Skin epidermis (tissue), 12 donors: ENCODE results near the gene FAM9A.
"Not testable (repeated sequence)": the region's sequence is repeated elsewhere in the genome, so short reads cannot be mapped to it uniquely, and the experiment has no call there.

Source experiments
- H3K27ac ChIP-seq, 21 experiments: fragments of 200-600 bp; sonication (generic) in 11 of 21; one replicate each; pipeline ENCODE4 v1.5.0; 2020; ENCODE audit warnings: mild to moderate bottlenecking in 3 of 21, inconsistent platforms in 2 of 21, moderate library complexity in 2 of 21
- H3K4me3 ChIP-seq, 7 experiments: fragments of 200-600 bp; sonication (generic) in 2 of 7; one replicate each; pipeline ENCODE4 v1.5.0; 2020; ENCODE audit warnings: inconsistent platforms in 2 of 7, mild to moderate bottlenecking in 2 of 7, moderate library complexity in 1 of 7

FAM9A gene

GRCh38 chrX:8805974-8806373, 4.8 kb upstream of the FAM9A start:
- Histone ChIP-seq H3K4me3 (no peak overlapping the region), H3K27ac (no peak overlapping the region)

DNA sequence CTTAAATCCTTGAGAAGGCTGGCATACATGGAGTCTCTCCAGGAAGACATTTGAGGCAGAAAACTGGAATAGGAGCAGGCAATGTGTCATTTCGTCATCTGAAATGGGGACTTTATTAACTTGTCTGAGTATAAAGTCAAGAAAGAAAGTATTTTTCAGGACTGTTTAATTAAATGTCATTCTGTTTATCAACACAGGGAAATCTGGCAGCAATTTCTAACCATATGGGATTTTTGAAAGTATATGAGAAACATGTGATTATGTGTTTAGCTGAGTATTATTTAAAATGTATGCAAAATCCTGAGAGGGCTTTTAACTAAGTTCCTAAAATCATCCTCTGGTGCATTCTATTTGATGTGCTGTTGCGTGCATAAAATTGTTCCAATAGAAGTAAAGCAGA, 3.9 kb upstream of the FAM9A start:
- H3K4me3 ChIP-seq = no peak overlapping the region
- H3K27ac ChIP-seq = no peak overlapping the region

DNA sequence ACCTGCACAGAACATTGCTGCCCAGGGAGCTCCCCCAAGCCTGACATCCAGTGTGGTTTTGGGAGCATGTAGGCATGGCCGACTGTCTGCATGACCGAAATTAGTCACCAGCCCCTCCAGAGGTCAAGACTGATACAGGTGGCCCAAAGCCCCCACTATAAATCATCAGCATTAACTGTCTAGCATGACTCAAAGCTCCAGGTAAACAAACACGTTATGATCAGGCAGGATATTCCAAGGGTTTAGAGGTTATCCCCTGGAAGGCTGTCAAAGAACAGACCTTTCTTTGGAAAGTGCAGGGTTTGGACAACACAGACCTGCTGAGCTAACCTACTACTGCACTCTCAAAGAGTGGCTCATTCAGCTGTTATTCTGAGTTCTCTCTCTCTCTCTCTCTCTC, 2.1 kb upstream of the FAM9A start:
- H3K27ac ChIP-seq = no peak overlapping the region

DNA sequence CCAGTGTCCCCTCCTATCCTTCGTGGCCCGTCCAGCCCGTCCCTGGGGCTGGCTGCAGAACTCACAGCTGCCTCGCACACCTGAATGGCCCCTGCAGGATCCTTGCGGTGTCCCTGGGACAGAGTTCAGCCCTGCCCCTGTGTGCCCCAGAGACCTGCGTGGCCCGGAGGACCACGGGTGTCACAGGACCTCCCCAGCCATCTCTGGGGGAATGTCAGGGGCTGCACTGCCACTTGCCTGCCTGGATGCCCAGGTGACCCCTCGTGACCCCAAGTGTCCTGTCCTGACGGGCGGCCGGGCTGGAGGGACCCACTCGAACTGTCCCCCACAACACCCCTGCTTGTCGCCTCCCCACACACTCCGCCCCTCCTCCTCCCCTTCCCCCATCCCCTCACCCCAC, 832 bp downstream of the FAM9A start:
- not testable (repeated sequence) for H3K4me3 ChIP-seq, H3K27ac ChIP-seq

More for the DNA sequence above, 2.1 kb upstream of the FAM9A start:
- no peak overlapping the region for H3K4me3 ChIP-seq

- not testable (repeated sequence) for H3K4me3 ChIP-seq, H3K27ac ChIP-seq
These were observed 1.9 kb downstream of the FAM9A start for GRCh38 chrX:8799281-8799680.

- not testable (repeated sequence) for H3K27ac ChIP-seq, H3K4me3 ChIP-seq
These were observed 2.5 kb downstream of the FAM9A start for GRCh38 chrX:8798702-8799101.

DNA sequence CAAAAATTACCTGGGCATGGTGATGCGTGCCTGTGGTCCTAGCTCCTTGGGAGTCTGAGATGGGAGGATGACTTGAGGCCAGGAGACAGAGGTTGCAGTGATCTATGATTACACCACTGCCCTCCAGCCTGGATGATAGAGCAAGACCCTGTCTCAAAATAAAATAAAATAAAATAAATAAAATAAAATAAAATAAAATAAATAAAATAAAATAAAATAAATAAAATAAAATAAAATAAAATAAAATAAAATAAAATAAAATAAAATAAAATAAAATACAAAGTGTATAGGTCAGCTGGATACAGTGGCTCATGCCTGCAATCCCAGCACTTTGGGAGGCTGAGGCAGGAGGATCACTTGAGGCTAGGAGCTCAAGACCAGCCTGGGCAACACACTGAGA, 14.1 kb downstream of the FAM9A start:
- not testable (repeated sequence) for H3K27ac ChIP-seq

DNA sequence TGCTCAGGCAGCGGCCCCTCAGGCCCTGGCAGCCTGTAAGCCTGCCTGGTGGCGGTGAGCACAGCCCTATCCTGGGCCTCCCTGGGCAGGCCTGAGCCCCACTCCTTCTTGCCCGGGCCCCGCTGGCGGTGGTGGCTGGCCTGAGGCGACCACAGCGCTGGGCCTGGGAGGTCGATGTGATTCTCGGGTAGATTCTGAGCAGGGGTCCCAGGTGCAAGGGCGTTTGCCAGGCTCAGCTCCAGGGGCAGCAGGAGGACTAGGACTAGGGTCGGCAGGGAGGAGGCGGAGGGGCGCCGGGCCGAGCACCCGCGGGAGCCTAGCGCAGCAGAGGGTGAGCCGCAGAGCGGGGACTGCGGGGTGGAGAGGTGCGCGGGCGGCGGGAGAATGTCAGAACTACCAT, 17.0 kb downstream of the FAM9A start:
- Histone ChIP-seq H3K27ac (no peak overlapping the region), H3K4me3 (no peak overlapping the region)

More for the DNA sequence above, 14.1 kb downstream of the FAM9A start:
- not testable (repeated sequence) for H3K4me3 ChIP-seq

GRCh38 chrX:8783714-8784098, 17.5 kb downstream of the FAM9A start:
- Histone ChIP-seq H3K27ac (no peak overlapping the region), H3K4me3 (no peak overlapping the region)

GRCh38 chrX:8783097-8783713, 18.0 kb downstream of the FAM9A start:
- Histone ChIP-seq H3K4me3 (no peak overlapping the region), H3K27ac (no peak overlapping the region)

- Histone ChIP-seq H3K4me3 (no peak overlapping the region), H3K27ac (no peak overlapping the region)
These were observed 18.6 kb downstream of the FAM9A start for GRCh38 chrX:8782595-8782994.

GRCh38 chrX:8781921-8782320, 19.3 kb downstream of the FAM9A start:
- not testable (repeated sequence) for H3K4me3 ChIP-seq, H3K27ac ChIP-seq

DNA sequence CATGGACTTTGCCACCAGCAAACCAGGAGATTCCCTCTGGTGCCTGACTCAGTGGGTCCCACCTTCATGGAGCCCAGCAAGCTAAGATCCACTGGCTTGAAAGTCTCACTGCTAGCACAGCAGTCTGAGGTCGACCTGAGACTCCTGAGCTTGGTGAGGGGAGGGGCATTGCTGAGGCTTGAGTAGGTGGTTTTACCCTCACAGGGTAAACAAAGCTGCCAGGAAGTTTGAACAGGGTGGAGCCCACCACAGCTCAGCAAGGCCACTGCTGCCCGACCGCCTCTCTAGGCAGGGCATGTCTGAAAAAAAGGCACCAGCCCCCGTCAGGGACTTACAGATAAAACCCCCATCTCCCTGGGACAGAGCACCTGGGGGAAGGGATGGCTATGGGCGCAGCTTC, 28.1 kb downstream of the FAM9A start:
- Histone ChIP-seq H3K27ac (no peak overlapping the region), H3K4me3 (no peak overlapping the region)

DNA sequence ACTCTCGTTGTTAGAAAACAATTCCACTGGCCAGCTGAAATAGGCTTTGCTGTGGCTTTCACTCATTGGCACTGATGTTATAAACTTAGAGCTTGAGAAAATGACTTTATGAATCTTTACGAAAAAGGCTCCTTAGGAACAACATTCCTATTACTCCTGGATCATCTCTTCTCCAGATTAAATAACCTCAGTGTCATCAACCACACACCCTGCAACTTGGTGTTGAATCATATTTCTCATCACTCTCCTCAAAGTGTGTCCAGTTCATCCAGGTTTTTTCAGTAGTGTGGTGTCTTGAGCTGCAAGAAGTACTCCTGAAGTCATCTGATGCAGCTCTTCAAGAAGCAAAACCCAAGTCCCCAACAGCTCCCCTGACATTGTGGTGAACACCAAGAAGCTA, 41.2 kb downstream of the FAM9A start:
- no peak overlapping the region for H3K27ac ChIP-seq
- H3K4me3 ChIP-seq = no peak overlapping the region

DNA sequence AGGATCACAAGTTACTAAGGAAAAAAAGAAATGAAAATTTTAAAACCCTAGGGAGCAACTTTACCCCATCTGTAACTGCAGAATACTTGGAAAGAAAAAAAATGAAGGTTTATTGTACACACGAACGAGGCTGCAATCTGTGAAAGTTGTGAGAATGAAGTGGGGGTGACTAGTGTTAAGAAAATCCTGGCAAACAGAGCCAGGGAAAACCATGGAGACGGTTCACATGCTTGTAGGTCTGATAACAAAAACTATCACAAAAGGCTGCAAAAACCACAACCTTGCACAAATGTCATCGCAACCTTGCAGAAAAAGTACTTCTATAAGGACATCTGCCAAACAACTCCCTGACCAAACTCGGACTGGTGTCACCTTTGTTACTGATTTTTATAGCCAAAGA, 42.5 kb downstream of the FAM9A start:
- not testable (repeated sequence) for H3K4me3 ChIP-seq, H3K27ac ChIP-seq

GRCh38 chrX:8757609-8758389, 43.4 kb downstream of the FAM9A start:
- not testable (repeated sequence) for H3K27ac ChIP-seq, H3K4me3 ChIP-seq

DNA sequence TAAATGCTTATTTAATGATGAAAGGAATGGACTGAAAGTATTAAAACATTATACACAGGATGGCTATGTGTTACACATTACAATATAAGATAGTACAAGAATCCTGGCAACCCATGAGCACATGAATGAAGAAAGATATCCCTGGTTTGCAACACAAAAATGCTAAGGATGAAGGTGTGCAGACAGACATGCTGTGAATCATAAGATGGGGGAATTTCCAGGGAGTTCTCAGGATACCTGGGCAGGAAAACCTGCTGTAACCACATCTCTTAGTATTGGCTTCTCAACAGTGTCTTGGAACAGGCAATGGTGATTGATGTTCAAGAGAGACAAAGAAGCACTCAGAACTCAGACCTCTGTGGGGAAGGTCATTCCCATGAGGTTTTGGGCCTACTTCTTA, 45.4 kb downstream of the FAM9A start:
- no peak overlapping the region for H3K27ac ChIP-seq
- H3K4me3 ChIP-seq = no peak overlapping the region

GRCh38 chrX:8755116-8755515, 46.1 kb downstream of the FAM9A start:
- H3K4me3 ChIP-seq = no peak overlapping the region
- H3K27ac ChIP-seq = no peak overlapping the region

- H3K4me3 ChIP-seq = no peak overlapping the region
- no peak overlapping the region for H3K27ac ChIP-seq
These were observed 51.5 kb downstream of the FAM9A start for GRCh38 chrX:8749697-8750096.

- Histone ChIP-seq H3K27ac (no peak overlapping the region), H3K4me3 (no peak overlapping the region)
These were observed 52.3 kb downstream of the FAM9A start for GRCh38 chrX:8748855-8749254.

DNA sequence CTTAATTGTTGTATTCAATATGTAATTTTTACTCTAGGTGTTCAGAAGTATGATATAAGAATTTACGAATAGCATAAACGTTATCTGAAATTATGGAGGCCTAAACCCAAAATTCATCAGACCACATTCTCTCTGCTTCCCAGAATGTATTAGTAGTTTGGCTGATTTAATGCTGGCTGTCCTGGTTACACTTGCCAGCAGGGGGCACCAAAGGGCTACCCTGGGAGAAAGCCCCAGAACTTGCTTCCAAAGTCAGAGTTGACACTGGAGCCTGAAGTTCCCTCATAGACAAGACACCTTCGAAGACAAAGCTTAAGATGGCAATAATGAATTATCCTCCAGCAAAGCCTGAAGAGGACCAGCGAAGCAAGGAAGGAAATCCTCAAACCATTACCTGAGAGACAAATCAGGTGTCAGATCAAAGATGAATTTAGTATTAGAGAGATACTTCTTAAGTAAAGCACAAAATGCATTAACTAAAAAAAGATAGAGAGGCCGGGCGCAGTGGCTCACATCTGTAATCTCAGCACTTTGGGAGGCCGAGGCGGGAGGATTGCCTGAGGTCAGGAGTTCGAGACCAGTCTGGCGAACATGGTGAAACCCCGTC, 58.0 kb downstream of the FAM9A start:
- Histone ChIP-seq H3K27ac (no peak overlapping the region), H3K4me3 (no peak overlapping the region)
